ENCODE results near the gene IQGAP1. TPM values are rescaled to one million over a fixed set of nuclear protein-coding genes. Genes with fewer than 3 reads are reported as not detected.

IQGAP1 gene
- total RNA-seq, 4 donors from 2014 or later = 202 to 243 (median 231) TPM

DNA sequence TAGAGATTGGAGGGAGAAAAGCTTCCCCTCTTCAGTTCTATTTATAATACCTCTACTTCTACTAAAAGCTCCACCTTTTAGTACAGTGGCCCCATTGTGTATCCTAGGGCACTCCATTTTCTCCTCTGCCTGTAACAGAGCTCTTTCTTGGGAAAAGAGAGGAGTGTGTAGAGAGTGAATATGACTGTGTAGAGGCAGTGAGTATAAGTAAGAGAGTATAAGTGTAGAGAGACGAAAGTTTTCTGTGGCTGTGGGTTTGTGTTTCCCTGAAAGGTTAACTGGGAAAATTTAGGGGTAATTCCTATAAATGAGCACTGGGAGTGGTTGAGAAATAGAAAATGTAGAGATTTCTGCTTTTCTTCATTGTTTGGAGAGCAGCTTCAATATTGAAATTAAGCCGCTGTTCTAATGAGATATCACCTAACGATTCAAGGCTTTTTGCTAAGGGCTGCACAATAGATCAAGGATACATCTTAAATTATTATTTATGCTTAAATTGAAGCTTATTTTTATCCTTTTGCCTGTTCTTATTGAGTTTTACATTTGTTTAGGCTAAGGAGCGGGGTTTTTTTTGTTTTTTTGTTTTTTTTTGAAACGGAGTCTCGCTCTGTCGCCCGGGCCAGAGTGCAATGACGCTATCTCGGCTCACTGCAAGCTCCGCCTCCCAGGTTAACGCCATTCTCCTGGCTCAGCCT, 6.9 kb downstream of the IQGAP1 start:
- 83 to 86% methylated on average over 12 of the region's 12 CpGs for WGBS, 2 donors
- DNase-seq (ENCODE audit: low spot score in 2 of 2) = no peak
- intact Hi-C loops (cut with DNase I; ENCODE audit: low total_unique reads) = no loop called here
- H3K4me3 ChIP-seq (ENCODE audit: low read depth, poor library complexity, severe bottlenecking) = no peak overlapping the region
- TF ChIP-seq POLR2A (IDR thresholded peaks at IDR 0.05) = no peak
- TF ChIP-seq, protein P1, sequence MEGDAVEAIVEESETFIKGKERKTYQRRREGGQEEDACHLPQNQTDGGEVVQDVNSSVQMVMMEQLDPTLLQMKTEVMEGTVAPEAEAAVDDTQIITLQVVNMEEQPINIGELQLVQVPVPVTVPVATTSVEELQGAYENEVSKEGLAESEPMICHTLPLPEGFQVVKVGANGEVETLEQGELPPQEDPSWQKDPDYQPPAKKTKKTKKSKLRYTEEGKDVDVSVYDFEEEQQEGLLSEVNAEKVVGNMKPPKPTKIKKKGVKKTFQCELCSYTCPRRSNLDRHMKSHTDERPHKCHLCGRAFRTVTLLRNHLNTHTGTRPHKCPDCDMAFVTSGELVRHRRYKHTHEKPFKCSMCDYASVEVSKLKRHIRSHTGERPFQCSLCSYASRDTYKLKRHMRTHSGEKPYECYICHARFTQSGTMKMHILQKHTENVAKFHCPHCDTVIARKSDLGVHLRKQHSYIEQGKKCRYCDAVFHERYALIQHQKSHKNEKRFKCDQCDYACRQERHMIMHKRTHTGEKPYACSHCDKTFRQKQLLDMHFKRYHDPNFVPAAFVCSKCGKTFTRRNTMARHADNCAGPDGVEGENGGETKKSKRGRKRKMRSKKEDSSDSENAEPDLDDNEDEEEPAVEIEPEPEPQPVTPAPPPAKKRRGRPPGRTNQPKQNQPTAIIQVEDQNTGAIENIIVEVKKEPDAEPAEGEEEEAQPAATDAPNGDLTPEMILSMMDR (IDR thresholded peaks at IDR 0.05) = no peak

DNA sequence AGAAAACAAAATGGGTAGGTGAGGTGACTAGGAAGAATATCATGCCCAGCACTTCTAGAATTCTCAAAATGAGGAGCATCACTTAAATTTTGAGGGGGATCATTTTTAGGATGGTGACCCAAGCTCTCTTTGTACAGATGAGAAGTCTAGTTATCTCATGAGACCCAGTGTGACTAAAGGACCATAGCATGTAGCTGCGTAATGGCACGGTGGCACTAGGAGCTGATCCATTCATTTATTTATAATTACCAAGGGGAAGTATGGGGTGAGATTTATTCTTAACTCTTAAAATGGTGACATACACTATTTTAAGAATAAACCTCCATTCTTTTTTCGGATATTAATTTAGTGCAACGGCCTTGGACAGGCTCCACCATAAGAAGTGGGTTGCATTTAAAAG, 8.3 kb downstream of the IQGAP1 start:
- WGBS, 2 donors = 48 to 55% methylated on average over 4 of the region's 4 CpGs
- no peak for DNase-seq (ENCODE audit: low spot score in 2 of 2)
- no peak for TF ChIP-seq POLR2A (IDR thresholded peaks at IDR 0.05)
- TF ChIP-seq, protein P1 (IDR thresholded peaks at IDR 0.05) = no peak
- no peak overlapping the region for H3K4me3 ChIP-seq (ENCODE audit: low read depth, poor library complexity, severe bottlenecking)
- intact Hi-C loops (cut with DNase I; ENCODE audit: low total_unique reads) = no loop called here

DNA sequence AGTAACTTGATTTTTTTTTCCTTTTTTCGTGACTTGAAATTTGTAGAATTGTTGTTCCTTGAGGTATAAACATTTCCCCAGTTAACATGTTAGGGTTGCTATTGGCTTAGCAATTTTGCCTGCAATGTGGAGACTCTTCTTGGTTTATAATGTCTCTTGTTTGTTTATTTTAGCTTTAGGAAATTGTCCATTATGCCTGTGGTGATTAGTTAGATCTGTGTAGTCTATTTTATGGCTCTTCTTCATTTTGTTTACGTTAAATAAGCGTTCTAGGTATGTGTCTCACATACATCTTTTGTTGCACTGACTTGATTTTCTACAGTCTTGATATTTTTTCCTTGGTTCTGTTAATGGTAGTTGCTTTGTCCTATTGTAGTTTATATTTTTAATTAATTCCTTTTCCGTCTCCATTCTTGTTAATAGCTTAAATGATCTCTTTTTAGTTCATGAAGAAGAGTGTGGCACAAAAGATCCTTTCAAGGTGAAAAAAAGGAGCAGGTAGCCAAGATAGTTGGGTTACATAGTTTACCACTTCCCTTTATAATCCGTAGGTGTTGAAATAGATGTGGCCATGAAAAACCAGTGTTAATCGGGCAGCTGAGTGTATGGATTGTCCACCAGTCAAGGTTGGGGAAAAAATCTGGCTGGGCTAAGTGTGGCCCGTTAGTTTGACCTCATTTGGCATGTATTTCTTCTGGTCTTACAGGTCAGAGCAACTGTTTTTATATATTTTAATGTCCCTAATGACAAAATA, 12.1 kb downstream of the IQGAP1 start:
- intact Hi-C loops (cut with DNase I; ENCODE audit: low total_unique reads) = no loop called here
- no peak for DNase-seq (ENCODE audit: low spot score in 2 of 2)
- no peak overlapping the region for H3K4me3 ChIP-seq (ENCODE audit: low read depth, poor library complexity, severe bottlenecking)
- TF ChIP-seq POLR2A (IDR thresholded peaks at IDR 0.05) = no peak
- TF ChIP-seq, protein P1 (IDR thresholded peaks at IDR 0.05) = no peak
- WGBS, 2 donors = 54 to 57% methylated on average over 7 of the region's 7 CpGs

DNA sequence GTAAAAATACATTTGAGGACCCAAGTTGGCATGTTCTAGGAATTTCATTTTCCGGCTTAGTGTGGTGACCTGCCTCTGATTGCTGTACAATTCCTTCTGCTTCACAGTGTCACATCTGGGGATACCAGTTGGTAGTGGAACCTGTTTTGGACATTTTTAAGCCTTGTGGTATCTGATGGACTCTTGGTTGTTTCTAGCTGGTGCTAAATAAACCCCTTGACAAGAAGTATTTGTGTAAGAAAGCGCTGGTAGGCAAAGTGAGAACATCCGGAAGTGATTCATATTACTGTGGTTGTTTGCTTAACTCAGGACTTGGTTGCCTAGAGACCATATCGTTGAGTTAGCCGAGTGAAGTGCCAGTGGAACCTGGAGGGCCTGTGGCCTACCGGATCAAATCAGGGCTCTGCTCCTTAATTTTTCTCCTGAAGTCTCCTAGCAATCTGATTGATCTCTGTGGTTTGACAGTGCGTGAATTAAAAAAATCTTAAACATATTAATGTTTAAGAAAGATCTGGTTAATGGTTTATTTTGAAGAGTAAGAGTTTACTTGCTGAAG, 12.8 kb downstream of the IQGAP1 start:
- WGBS, 2 donors = 4 to 5% methylated on average over 7 of the region's 7 CpGs
- TF ChIP-seq, protein P1 (IDR thresholded peaks at IDR 0.05) = no peak
- TF ChIP-seq POLR2A (IDR thresholded peaks at IDR 0.05) = no peak
- DNase-seq (ENCODE audit: low spot score in 2 of 2) = peak in 1 of 2 donors; percentile 84
- intact Hi-C loops (cut with DNase I; ENCODE audit: low total_unique reads) = no loop called here
- H3K4me3 ChIP-seq (ENCODE audit: low read depth, poor library complexity, severe bottlenecking) = no peak overlapping the region

DNA sequence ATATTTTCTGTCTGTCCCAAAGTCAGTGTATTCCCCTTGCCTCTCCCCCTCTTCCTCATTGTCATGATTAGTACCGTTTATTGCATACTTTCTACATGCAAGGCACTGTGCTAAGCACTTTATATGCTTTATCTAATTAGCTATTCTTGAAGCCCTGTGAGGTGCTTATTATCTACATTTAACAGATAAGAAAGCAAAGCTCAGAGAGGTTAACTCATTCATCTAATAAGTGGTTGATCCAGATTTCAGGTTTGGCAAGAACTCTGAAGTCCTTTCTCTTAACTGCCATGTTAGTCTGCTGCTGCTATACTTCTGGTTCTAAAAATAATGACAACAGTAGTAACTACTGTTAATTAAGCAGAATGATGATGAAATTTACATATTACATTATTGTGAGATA, 13.5 kb downstream of the IQGAP1 start:
- TF ChIP-seq POLR2A (IDR thresholded peaks at IDR 0.05) = no peak
- TF ChIP-seq, protein P1 (IDR thresholded peaks at IDR 0.05) = no peak
- no peak for DNase-seq (ENCODE audit: low spot score in 2 of 2)
- H3K4me3 ChIP-seq (ENCODE audit: low read depth, poor library complexity, severe bottlenecking) = no peak overlapping the region
- intact Hi-C loops (cut with DNase I; ENCODE audit: low total_unique reads) = no loop called here
- WGBS, 2 donors = 0 to 7% methylated on average over 1 of the region's 1 CpG

All from lower leg skin (tissue), 4 donors.